ENCODE measurements around the gene EWSR1.

EWSR1 gene

GRCh38 chr22:29307596-29308147, 39.6 kb downstream of the EWSR1 start:
- DNase-seq = no peak

GRCh38 chr22:29308148-29308790, 40.2 kb downstream of the EWSR1 start:
- DNase-seq = no peak

- no peak for DNase-seq
Observed at GRCh38 chr22:29308791-29309262, 40.8 kb downstream of the EWSR1 start.

DNA sequence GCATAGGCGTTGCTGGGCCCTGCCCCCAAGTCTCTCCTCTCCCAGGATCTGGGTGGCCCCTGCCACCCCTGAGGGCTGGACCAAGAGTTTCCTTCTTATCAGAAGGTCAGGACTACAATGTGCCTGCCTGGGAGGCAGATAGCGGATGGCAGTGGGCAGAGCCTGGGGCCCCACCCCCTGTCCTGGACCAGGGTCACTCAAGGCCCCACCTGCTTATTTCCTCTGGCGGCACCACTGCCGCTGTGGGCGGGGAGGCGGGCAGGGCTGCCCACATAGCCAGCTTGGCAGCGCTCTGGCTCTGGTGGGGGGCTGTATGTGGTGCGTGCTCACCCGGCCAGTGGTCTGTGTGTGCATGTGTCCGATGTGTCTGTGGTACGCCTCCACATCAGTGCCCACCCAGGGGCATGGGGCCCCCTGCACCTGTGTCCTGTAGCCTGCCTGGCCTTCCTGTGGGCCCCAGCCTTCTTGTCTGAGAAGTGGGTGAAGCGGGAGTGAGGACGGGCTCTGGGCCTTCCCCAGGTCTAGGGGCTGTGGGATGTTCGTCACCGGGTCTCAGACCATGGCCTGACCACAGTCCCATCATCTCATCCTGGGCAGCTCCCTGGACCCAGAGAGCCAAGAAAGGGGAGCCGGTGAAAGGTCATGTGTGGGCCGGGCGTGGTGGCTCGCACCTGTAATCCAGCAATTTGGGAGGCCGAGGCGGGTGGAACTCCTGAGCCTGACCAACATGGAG, 41.4 kb downstream of the EWSR1 start:
- no peak for DNase-seq

DNA sequence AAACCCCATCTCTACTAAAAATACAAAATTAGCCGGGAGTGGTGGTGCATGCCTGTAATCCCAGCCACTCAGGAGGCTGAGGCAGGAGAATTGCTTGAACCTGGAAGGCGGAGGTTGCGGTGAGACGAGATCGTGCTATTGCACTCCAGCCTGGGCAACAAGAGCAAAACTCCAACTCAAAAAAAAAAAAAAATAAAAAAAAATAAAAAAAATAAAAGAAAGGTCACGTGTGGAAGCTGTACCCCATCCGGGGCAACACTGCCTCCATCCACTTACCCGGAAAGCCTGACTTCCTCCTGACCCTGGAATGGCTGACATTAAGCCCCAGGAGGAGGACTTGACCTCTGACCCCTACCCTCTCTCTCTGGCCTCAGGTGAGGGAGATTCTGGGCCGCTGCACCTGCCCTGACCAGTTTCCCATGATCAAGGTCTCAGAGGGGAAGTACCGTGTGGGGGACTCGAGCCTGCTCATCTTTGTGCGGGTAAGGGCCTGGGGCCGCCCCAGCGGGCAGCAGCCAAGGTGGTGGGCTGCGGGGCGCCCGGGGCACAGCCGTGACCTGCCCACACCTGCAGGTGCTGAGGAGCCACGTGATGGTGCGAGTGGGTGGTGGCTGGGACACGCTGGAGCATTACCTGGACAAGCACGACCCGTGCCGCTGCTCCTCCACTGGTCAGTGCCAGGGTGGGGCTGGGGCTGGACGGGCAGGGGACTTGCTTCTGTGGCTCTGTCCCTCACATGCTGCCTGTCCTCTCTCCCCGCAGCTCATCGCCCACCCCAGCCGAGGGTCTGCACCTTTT, 42.2 kb downstream of the EWSR1 start:
- no peak for DNase-seq

GRCh38 chr22:29310863-29311339, 42.8 kb downstream of the EWSR1 start:
- DNase-seq = peak; percentile 99

GRCh38 chr22:29311464-29312217, 43.6 kb downstream of the EWSR1 start:
- DNase-seq = no peak

GRCh38 chr22:29312218-29313125, 44.4 kb downstream of the EWSR1 start:
- DNase-seq = no peak

GRCh38 chr22:29313126-29313575, 45.1 kb downstream of the EWSR1 start:
- peak; percentile 39 to 44 for DNase-seq

- DNase-seq = no peak
Observed at GRCh38 chr22:29313576-29314466, 45.8 kb downstream of the EWSR1 start.

DNA sequence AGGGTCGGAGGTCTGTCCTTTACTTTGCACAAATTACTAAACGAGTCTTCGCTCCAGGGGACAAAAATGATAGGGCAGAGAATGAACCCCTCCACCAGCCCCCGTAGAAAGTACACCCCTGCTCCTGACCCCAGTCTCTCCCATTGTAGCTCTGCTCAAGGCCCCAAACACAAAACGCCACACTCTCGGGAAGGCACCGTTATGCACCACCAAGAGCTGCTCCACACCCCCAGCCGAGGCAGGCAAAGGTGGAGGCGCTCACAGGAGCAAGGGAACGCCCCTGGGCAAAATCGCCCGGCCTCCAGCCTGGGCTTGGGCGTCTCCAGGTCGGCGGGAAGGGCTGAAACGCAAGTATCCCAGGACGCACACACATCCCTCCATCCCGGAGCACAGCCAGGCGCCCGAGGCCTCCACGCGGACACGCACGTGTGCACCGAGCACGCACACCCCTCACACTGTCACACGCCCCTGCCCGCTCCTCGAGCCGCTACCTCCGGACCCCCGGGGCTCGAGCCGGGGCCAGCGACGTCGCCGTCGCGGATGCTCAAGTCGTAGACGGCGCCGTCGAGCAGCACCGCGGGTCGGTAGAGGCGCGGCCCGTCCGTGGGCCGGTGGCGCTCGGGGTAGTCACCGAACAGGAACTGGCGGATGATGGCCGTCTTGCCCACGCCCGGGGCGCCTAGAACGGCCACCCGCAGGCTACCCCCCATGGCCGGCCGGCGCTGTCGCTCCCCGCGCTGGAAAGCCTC, 46.6 kb downstream of the EWSR1 start:
- no peak for DNase-seq

- DNase-seq = no peak
Observed at GRCh38 chr22:29315286-29316140, 47.4 kb downstream of the EWSR1 start, which contains the start of gene RASL10A. RASL10A (minus strand) TSS chr22:29315697; CDS start chr22:29315246, 451 bp downstream.

DNA sequence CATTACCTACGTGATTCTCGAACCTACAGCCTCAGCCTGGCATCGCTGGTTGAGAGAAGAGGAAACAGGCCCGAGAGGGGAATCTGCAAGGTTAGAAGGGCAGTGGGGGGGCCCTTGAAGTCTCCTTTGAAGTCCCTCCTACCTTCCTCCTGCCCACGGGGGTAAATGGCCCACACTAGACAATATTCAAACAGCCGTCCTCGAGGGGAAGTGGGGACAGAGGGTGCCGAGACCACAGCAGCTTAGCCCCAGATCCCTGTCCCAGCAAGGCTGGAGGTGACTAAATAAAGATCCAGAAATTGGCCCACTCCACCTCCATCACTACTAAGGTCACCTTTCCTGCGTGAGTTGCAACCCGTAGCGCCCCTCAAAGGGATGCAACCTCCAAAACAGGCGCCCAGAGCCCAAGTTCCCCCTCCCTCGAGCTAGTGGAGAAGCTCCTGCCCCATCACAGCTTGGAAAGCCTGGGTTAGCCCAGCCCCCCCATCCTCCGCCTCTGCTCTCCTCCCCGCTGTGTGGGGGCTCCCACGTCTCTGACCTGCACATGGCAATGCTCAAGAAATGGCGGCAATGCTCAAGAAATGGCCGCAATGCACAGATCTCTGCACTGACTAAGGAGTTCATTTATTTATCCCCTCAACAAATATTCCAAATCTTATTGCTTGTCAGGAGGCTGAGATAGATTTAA, 48.2 kb downstream of the EWSR1 start:
- no peak for DNase-seq

DNA sequence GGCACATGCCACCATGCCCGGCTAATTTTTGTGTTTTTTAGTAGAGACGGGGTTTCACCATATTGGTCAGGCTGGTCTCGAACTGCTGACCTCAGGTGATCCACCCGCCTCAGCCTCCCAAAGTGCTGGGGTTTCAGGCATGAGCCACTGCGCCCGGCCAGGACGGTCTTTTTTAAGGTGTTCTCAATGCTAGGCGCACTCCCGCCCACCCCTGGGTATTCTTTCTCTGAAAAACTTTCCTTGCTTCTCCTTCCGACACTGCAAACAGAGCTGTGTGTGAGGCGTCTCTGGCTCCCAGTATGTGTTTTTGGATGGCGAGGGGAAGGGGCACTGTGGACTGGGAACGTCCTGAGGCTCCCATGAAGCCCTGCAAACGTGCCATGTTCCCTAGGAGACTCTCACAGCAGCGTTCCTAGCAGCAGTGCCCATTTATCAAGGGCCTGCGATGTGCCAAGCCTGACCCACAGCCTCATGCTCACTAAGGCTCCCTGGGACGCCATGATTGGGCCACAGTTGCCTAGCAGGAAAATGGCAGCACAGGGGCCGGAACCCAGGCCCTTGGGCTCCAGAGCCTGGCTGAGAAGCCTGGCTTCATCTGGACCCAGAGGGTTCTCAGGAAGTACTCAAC, 49.9 kb downstream of the EWSR1 start:
- DNase-seq = no peak

DNA sequence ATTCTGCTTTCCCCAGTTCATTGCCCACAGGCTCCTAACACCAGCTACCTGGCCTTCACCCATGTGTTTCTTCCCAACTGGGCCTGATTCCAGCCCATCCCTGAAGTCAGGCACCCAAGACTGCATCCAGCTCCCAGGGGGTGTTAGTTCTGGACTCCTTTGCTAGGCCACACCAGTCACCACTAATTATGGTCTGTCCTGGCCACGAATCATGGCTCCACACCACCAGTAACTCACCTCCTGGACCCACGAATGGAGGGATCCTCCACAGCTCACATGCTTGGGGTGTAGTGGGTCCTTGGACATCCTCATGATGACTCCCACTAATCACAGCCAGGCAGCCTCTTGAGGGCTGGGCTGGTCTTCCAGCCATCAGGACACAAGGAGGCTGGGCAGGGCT, 51.0 kb downstream of the EWSR1 start:
- DNase-seq = no peak

GRCh38 chr22:29320546-29320945, 52.5 kb downstream of the EWSR1 start:
- DNase-seq = no peak

DNA sequence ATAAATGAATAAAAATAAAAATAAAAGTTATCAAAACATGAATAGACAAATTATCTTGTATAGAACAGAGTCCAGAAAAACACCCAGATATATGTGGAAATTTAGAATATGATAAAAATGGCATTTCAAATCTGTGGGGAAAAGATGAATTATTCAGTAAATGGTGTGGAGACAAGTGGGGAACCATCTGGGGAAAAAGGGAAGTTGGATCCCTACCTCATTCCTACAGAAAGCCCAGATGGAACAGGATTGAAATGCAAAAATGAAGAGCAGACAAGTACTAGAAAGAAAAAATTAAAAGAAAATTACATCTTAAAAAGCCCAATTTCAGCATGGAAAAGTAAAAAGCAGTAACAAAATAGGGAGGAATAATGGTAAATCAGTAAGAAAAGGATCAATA, 55.6 kb downstream of the EWSR1 start:
- DNase-seq = no peak

Measured in inflammatory macrophage treated with lipopolysaccharide for 1 hour (primary cell).